T-helper 1 cell treated with Interleukin-12 subunit alpha and Interleukin-12 subunit beta and Interleukin-4 antibody, amounts not matched to agents 30 ng/mL and 1 ng/mL, for 36 hours (primary cell): Measurements from ENCODE around the gene PHYKPL. TPM values are rescaled to one million over a fixed set of nuclear protein-coding genes. Genes with fewer than 3 reads are reported as not detected.
"Not testable (repeated sequence)": the region's sequence is repeated elsewhere in the genome, so short reads cannot be mapped to it uniquely, and the experiment has no call there.

Experiments used
- intact Hi-C: fragments of 100-400 bp; cut with micrococcal nuclease; formaldehyde crosslinking; loops from one replicate; pipeline ENCODE4 v1.15.1; 2024
- total RNA-seq: library from RNA; stranded (reverse); gene quantifications from 2 replicates; pipeline ENCODE4 v1.2.3, GENCODE V29; 2022

PHYKPL gene
- total RNA-seq, 1 donor from 2014 or later = 182 TPM

DNA sequence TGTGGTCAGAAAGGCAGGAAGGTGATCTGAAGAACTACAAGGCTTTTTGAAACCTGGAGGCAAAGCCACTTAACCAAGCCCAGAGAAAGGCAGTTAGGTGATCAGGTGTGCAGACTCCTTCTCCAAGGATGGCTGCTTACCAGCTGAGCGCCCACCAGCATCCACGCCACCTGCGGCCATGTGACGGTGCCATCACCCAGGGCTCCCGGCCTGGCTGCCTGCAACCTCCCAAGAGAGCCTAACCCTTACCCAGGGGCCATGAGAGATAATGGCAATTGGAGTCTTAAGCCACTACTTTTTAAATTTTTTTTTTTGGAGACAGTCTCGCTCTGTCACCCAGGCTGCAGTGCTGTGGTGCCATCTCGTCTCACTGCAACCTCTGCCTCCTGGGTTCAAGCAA, 33.1 kb upstream of the PHYKPL start:
- intact Hi-C loops = no loop called here

DNA sequence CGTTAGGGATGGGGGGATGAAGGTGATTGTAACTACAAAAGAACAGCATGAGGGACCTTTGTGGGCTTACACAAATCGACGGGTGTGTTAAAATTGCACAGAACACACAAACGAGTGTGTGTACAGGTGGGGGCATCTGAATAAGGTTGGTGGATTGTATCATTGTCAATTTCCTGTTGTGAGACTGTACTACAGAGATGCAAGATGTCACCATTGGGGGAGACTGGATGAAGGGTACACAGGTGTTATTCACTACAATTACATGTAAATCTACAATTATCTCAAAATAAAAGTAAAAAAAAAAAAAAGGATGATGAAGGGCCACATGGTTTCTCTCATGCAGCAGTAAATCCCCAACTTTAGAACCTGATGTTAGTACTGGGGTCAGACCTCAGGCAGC, 31.4 kb upstream of the PHYKPL start:
- intact Hi-C loops = no loop called here

DNA sequence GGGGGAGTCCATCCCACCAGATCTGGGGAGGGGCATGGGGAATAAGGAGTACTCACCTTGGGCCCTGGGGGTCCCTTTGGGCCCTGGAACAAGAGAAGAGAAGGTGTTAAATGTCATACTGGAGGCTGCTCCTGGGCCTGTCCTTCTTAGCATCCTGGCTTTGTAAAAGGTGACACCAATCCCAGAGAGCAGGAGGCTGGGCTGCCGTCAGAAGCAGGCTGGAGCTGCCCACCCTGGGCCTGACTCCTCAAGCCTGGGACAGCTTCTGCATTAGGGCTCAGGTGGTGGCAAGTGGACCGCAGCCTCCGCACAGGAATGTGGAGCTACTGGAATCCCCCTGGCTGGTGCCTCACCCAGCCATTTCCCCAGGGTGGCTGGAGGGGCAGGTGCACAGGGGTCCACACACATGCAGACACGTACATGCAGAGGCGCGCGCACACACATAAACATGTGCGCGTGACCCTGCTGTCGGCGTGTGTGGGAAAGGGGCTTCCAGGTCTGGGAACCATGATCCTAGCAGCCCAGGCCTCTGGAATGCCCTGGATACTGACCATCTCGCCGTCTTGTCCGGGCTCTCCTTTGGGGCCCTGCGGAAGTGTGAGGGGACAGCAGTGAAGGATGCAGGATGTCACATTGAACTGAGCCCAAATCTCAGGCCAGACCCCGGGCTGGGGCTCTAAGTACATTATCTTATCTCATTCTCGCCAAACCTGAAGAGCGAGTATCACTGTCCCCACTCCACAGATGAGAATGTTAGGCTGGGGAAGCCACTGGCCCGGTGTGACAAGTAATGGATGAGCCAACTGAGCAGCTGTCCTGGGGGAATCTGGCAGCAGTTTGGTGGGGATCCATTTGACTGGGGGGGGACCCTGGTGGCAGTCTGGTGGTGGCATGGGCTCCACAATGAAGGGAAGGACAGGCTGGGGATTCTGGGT, 29.3 kb upstream of the PHYKPL start:
- intact Hi-C loops = no loop called here

DNA sequence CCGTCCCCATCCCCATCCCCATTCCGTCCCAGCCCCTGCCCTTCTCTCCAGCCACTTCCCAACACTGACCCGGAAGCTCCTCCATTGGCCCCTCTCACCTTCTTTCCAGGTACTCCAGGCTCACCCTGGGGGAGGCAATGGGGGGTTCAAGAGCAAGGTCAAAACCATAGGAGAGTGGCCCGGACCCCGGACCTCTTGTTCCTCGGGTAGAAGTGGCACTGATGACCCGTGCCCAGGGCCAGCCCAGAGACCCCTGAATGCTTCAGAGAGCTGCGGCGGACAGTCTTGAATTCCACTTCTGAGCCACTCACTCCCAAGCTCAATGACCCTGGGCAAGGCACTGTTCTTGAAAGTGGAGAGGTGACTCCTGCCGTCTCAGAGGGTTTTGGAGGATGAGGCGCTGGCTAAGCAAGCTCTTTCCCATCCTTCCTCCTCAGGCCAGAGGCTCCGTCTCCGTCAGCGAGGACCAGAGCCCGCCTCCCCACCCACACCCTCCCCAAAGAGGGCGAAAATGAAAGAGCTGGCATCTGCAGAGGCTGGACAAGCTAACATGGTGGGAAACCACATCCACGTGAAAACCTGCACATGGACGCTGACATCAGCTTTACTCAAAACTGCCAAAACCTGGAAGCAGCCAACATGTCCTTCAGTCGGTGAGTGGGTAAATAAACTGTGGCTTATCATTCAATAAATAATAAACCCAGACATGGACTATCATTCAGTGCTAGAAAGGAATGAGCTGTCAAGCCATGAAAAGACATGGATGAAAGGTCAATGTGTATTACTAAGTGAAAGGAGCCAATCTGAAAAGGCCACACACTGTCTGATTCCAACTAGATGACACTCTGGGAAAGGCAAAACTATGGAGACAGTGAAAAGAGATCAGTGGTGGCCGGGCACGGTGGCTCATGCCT, 27.3 kb upstream of the PHYKPL start:
- intact Hi-C loops = no loop called here

DNA sequence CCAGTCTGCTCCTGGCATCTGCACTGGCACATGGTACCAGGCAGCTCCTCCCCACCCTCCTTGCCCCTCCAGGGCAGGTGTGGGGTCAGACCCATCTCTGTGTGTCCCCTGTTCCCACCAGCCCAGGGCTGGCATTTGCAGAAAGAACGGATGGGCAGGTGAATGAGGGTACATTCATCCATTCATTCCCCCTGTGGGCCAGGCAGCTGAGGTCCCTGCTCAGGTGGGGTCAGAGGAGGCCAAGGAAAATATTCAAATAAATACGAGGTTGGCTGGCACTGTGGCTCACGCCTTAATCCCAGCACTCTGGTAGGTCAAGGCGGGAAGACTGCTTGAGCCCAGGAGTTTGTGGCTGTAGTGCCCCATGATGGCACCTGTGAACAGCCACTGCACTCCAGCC, 25.0 kb upstream of the PHYKPL start:
- intact Hi-C loops = no loop called here

DNA sequence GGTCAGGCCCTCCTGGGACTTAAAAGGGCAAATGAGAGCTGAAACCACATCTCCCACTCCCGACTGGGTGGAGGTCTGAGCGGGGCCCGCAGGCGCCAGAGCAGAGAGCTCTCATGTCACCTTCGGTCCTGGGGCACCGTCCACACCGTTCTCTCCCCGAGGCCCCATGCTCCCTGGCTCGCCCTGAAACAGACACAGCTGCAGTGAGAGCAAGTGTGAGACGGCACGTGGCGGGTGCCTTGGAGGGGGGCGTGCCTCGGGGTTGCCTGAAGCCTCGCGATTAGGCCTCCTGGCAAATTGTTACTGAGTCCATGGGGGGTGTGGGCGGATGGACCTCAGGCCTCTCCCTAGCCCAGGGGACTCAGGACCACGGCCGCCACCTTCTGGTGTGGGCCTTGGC, 24.1 kb upstream of the PHYKPL start:
- intact Hi-C loops = no loop called here

DNA sequence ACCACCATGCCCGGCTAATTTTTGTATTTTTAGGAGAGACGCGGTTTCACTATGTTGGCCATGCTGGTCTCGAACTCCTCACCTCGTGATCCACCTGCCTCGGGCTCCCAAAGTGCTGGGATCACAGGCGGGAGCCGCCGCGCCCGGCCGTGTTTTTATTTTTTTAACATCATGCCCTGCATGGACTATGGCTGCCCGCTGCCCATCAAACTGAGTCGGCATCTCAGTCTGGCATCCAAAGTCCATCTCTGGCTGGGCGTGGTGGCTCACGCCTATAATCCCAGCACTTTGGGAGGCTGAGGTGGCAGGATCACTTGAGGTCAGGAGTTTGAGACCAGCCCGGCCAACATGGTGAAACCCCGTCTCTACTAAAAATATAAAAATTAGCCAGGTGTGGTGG, 21.0 kb upstream of the PHYKPL start:
- intact Hi-C loops = not testable (repeated sequence)

DNA sequence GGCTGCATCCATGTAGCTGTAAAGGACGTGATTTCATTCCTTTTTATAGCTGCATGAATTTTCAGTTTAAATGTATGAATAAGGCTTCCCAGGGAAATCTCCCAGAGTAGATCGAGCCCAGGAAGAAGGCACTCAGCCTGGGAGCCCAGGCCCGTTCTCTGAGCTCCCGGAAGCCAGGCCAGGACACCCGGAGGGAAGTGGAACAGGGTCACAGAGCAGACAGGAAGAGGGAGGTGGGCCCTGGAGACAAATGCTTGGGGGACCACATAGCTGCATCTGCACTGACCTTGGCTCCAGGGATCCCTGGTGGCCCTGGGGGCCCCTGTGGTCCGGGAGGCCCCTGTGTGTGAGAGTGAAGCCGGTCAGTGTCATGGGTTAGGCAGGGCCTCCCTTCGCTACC, 19.7 kb upstream of the PHYKPL start:
- intact Hi-C loops = no loop called here

DNA sequence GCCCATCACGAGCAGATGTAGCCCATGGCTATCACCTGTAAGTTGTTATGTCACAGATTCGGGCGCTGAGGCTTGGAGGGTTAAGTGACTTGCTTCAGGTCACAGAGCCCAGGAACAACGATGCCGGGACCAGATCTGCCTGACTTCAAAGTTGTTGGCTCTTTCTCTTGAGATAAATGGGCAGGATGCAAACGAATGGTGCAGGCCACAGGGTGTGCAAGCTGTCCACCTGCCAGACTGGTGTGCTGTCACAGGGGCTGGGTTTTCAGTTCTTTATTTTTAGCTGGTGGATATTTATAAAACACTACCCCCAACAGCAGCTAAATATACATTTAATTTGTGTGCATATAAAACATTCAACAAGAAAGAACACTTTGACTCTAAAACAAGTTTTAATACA, 17.7 kb upstream of the PHYKPL start:
- intact Hi-C loops = no loop called here

DNA sequence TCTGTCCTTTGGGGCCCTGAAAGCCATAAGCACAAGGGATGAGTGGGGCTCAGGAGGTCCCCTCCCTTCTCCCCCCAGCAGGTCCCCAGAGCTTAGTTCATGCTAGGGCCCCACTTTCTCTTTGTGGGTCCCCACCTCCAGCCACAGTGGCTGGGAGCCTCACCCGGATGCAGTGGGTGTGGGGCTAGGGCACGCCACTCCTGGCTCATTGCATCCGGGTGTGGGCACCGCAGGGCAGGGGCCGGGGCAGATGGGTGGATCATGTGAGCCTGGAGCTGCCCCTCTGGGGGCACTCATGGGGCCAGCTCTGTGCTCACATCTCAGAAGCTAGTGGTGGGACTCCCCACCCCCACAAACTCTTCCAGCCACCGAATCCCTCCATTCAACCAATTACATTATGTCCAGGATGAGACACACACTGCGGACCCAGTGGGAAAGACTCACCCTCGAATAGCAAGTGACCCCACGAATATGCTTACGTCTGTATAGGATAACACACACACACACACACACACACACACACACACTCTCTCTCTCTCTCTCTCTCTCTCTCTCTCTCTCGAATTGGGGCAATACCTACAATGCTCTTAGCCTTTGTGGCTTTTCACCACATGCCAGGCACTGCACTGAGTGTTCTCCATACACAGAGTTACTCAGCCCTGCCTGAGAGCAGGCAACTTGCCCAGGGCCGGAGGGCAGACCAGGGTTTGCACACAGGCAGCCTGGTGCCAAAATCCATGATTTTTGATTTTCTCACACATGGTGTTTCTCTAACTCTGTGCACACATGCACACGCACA, 16.8 kb upstream of the PHYKPL start:
- intact Hi-C loops = no loop called here

DNA sequence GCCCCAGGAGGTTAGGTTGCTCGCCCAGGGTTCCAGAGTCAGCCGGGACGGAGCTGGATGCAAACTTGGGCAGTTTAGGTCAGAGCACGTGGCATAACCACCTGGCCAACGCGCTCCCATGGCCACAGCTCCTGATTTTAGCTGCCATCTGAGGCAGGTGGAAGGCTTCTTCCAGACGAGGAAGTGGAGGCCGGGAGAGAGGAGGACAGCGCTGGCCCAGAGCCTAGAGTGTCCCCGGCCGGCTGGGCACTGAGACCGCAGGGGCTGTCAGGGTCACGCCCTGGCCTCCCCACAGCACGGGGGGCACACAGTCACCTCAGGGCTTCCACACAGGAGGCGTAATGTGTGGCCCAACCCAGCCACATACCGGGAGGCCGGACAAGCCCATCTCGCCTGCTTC, 16.1 kb upstream of the PHYKPL start:
- intact Hi-C loops = no loop called here

DNA sequence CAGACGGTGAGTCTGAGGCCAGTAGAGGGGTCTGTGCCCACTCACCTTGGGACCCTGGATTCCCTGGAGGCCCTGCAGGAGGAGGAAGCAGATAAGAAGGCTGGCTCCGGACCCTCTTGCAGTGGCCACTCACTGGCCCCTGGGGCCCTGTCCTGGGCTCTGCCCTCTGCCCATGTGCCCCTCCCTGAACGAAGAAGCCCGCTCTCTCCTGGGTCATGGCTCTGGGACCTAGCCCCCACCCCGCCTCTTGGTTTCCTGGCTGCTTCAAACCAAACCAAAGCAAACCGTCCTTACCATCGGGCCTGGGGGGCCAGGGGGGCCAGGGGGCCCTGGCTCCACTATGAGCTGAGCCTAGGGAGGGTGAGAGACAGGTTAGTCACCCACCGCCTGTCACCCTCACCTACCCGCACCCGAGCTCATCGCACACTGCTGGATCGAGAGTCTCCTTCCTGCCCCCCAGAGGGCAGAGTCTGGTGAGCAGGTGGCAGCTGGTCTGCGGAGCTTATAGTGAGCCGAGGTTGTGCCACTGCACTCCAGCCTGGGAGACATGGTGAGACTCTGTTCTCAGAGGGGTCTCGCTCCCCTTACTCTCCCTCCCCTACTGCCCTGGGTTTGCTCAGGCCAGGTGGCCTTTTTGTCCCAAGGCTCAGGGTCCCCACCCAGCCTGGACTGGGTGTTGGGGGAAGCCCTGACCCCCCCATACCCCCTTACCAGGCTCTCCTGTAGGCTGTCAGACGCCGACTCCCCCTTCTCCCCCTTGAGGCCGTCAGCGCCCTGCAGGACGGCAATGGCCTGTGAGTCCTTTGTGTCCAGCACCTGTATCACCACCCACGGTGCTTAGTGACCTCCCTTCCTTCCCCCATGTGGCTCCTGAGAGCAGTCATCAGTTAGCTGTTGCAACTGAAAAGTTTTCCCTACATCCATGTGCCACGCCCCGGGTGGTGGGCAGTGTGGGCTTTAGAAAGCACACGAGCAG, 15.2 kb upstream of the PHYKPL start:
- intact Hi-C loops = no loop called here

DNA sequence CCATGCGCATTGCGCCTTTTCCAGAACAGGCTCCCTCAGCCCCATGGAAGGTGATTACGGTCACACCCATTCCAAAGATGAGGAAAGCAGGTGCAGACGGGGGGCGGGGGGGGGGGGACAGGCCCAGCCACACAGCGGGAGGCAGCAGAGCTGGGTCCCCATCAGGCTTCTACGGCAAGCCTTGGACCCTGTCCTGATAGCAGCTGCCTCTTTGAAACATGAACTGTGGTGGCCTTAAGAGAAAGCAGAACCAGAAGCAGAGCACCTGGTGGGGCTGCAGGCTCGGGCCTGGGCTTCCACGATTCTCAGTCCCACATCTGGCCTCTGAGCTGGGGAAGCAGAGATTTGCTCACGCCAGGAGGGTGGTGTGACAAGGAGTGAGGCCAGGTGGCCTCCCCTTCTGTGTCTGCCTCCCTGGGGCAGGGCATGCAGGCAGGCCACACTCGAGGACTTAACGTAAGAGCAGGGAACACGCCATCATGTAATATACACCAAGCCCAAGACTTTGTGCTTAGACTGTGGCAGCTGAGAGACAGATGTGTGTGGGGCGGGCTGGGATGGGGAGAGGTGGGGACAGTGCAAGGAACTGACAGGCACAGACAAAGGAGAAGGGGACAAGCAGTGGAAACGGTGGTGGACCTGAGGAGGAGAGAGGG, 14.2 kb upstream of the PHYKPL start:
- intact Hi-C loops = no loop called here

DNA sequence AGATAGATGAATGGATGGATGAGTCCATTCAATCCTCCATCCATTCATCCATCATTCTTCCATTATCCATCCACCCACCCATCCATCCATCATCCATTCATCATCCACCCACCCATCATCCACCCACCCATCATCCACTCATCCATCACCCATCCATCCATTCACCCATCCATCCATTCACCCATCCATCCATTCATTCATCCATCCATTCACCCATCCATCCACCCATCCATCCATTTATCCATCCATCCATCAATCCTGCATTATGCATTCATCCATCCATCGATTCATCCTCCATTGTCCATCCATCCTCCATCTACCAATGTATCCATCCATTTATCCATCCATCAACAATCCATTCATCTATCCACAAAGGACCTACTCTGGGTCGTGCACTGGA, 12.8 kb upstream of the PHYKPL start:
- intact Hi-C loops = no loop called here

DNA sequence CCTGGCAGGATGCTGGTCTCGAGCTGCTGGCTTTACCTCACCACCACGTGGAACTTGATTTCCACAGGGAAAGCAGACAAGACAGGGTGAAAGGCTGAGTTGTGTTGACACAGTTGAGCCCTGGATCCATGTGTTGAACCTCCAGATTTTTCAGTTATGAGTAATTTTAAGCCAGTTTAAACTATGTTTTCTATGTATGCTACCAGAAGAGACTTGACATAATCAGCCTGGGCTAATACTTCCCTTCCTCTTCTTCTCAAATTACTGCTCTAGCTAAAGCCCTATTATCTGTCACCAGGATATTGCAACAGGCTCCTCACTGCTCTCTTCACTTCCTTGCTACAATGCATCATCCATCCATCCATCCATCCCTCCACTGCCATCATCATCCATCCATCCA, 12.0 kb upstream of the PHYKPL start:
- intact Hi-C loops = no loop called here

DNA sequence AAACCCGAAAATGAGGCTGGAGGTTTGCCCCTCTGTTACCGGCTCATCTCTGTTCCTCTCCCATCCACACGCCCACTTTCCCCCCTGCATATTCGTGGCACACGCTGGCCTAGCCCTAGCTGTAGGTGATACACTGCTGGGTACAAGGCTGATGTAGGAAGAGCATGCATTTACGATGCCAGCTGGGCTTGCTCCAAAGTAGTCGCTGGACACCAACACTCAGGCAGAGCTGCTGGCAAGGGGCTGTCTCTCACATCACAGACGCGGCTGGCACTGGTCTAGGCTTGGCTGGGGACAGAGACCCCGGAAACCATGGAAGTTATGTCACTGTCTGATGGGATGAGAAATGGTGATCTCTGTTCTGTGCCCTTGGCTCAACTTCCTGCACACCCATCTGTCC, 9.8 kb upstream of the PHYKPL start:
- intact Hi-C loops = no loop called here

DNA sequence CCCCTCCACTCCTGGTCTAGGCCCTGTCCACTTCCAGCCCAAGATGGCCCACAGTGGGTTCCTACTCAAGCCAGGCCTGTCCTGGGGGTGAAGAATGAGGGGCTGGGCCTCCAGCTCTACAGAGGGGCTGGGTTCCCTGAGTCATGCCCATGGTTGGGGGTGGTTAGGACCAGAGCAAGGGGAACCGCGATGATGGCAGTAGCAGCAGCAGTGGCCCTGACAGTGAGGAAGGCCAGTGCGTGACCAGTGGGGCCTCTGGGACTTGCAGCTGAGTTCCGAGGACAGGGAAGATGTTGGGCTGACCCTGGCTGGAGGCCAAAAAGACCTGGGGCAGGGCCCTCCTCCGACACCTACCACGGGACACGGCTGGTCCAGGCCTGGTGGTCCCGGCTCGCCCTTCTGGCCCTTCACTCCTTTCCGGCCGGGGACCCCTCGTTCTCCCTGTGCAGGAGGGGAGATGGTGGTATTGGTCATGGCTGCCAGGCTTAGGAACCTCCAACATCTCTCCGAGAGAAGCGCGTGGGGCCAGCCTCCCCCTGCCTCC, 9.2 kb upstream of the PHYKPL start:
- intact Hi-C loops = loop anchor here (1.0 kb wide), 1 partner anchor 9 kb away; the partner anchor contains the start of gene PHYKPL

DNA sequence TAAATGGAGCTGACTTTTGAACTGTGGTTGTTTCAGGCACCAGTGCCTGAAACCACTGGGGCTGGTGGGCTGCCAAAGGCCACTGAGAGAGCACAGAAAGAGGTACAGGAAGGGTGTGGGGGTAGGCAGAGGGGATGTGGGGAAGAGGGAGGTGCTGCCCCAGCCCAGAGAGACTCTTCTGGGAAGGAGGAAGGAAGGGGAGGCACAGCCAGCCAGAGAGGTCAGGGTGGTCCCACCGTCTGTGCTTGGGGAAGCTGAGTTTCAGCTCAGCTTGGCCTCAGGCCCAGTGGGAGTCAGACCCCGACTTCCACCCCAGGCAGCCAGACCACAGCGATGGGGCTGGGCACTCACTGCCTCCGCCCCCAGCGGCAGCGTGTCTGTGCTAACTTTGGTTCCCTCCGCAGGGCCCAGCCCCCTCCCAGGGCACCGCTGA, 8.6 kb upstream of the PHYKPL start:
- intact Hi-C loops = loop anchor here (1.0 kb wide), 1 partner anchor 9 kb away; the partner anchor contains the start of gene PHYKPL

DNA sequence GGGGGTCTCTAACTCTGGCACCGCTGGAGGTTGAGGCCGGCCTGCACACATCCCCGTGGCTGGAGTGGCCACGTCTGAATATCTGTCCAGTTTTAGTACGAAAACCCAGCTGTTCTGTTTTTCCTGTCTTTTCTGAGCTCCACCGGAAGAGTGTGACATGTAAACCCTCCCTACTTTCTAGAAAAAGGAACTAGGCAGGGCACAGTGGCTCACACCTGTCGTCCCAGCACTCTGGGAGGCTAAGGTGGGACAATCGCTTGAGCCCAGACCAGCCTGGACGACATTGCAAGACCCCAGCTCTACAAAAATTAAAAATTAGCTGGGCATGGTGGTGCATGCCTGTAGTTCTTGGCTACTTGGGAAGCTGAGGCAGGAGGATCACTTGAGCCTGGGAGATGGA, 8.2 kb upstream of the PHYKPL start:
- intact Hi-C loops = loop anchor here (1.0 kb wide), 1 partner anchor 8 kb away; the partner anchor contains the start of gene PHYKPL
